Left ventricle myocardium inferior (tissue), 1 donor: ENCODE data around the gene MYCT1. TPM values are rescaled to one million over a fixed set of nuclear protein-coding genes. Genes with fewer than 3 reads are reported as not detected.
"Not testable (repeated sequence)": the region's sequence is repeated elsewhere in the genome, so short reads cannot be mapped to it uniquely, and the experiment has no call there.

Experiments
- DNase-seq: peaks from one replicate; pipeline ENCODE4 v3.0.0-alpha.2; 2020
- H3K27ac ChIP-seq: fragments of 200-600 bp; replicated peaks from 2 replicates; pipeline ENCODE4 v1.8.0; 2021
- H3K27me3 ChIP-seq: fragments of 200-600 bp; 2 replicates; pipeline ENCODE4 v1.8.0; 2021; ENCODE audit warnings: low read depth
- H3K36me3 ChIP-seq: fragments of 200-600 bp; 2 replicates; pipeline ENCODE4 v1.8.0; 2021
- H3K4me1 ChIP-seq: fragments of 200-600 bp; 2 replicates; pipeline ENCODE4 v1.8.0; 2021
- H3K4me3 ChIP-seq: fragments of 200-600 bp; 2 replicates; pipeline ENCODE4 v1.8.0; 2021; ENCODE audit warnings: mild to moderate bottlenecking, moderate library complexity
- H3K9me3 ChIP-seq: fragments of 200-600 bp; replicated peaks from 2 replicates; pipeline ENCODE4 v1.8.0; 2021
- CTCF ChIP-seq: fragments of 200-600 bp; IDR thresholded peaks from 2 replicates; pipeline ENCODE4 v1.8.0; 2021; ENCODE audit warnings: antibody characterized with exemption, mild to moderate bottlenecking, borderline replicate concordance
- intact Hi-C: fragments of 100-400 bp; cut with micrococcal nuclease; formaldehyde crosslinking; loops from one replicate; pipeline ENCODE4 v1.11.0; 2022
- total RNA-seq: library from RNA; stranded (reverse); fragmentation: NEBNext Ultra II Directional; extraction: Animal tissue kit (Norgen Biotek cat#: 25700); gene quantifications from one replicate; pipeline ENCODE4 v1.2.1, GENCODE V29; 2021
- donor health status: DM: no; HTN: yes; CAD: no; lungs with severe emphysema.

Gene MYCT1
- total RNA-seq, 1 donor from 2014 or later, result 15.0 TPM

- TF ChIP-seq CTCF, result peak; percentile 25
- peak overlapping the region; percentile 58 for H3K4me3 ChIP-seq
These were observed 3.6 kb downstream of the MYCT1 start for GRCh38 chr6:152701081-152701862.

GRCh38 chr6:152701863-152702401, 4.2 kb downstream of the MYCT1 start:
- H3K27ac ChIP-seq, result peak overlapping the region; percentile 47
- TF ChIP-seq CTCF, result no peak
- no peaks in the 10 kb centered on the region for H3K4me1 ChIP-seq
- intact Hi-C loops, result no loop called here
- DNase-seq, result no peak
- H3K27me3 ChIP-seq, result no peaks in the 10 kb centered on the region
- peaks cover 2% of the 10 kb centered on the region for H3K9me3 ChIP-seq
- peak overlapping the region; percentile 58 for H3K4me3 ChIP-seq
- H3K36me3 ChIP-seq, result no peaks in the 10 kb centered on the region

More at GRCh38 chr6:152701081-152701862, 3.6 kb downstream of the MYCT1 start:
- Histone ChIP-seq H3K27ac (peak overlapping the region; percentile 47), H3K27me3 (no peaks in the 10 kb centered on the region), H3K36me3 (no peaks in the 10 kb centered on the region), H3K4me1 (peaks cover 4% of the 10 kb centered on the region), H3K9me3 (no peaks in the 10 kb centered on the region)
- intact Hi-C loops, result no loop called here
- no peak for DNase-seq

- H3K27ac ChIP-seq, H3K36me3 ChIP-seq, H3K27me3 ChIP-seq, H3K4me1 ChIP-seq, H3K4me3 ChIP-seq, intact Hi-C loops, DNase-seq: not testable (repeated sequence)
- peaks cover 20% of the 10 kb centered on the region for H3K9me3 ChIP-seq
These were observed 6.1 kb downstream of the MYCT1 start for GRCh38 chr6:152703750-152704149.

GRCh38 chr6:152705327-152705726, 7.6 kb downstream of the MYCT1 start:
- H3K27ac ChIP-seq, result no peak overlapping the region
- TF ChIP-seq CTCF, result no peak
- peak overlapping the region; percentile 4 for H3K4me3 ChIP-seq
- no peak for DNase-seq
- no peaks in the 10 kb centered on the region for H3K4me1 ChIP-seq
- H3K9me3 ChIP-seq, result peaks cover 20% of the 10 kb centered on the region
- H3K27me3 ChIP-seq, result no peaks in the 10 kb centered on the region
- intact Hi-C loops, result no loop called here
- H3K36me3 ChIP-seq, result no peaks in the 10 kb centered on the region

- no peaks in the 10 kb centered on the region for H3K4me1 ChIP-seq
- H3K9me3 ChIP-seq, result peaks cover 19% of the 10 kb centered on the region
- intact Hi-C loops, result no loop called here
- H3K27ac ChIP-seq, result no peak overlapping the region
- DNase-seq, result no peak
- no peaks in the 10 kb centered on the region for H3K27me3 ChIP-seq
- H3K4me3 ChIP-seq, result no peak overlapping the region
- no peaks in the 10 kb centered on the region for H3K36me3 ChIP-seq
- TF ChIP-seq CTCF, result no peak
These were observed 18.6 kb downstream of the MYCT1 start for GRCh38 chr6:152716322-152716721.

- Histone ChIP-seq H3K27me3 (no peaks in the 10 kb centered on the region), H3K36me3 (peaks cover 4% of the 10 kb centered on the region), H3K4me1 (no peaks in the 10 kb centered on the region), H3K27ac (no peak overlapping the region), H3K4me3 (no peak overlapping the region), H3K9me3 (no peaks in the 10 kb centered on the region)
- no peak for DNase-seq
- no peak for TF ChIP-seq CTCF
- intact Hi-C loops, result no loop called here
These were observed 23.3 kb downstream of the MYCT1 start for GRCh38 chr6:152720974-152721373.
